H9 (cell line): ENCODE measurements around the gene BTRC. TPM values are rescaled to one million over a fixed set of nuclear protein-coding genes. Genes with fewer than 3 reads are reported as not detected.

Source experiments
- DNase-seq: peaks from one replicate; pipeline ENCODE4 v3.0.0-alpha.2; 2017
- H2AFZ ChIP-seq: one replicate; pipeline ENCODE4 v1.6.1; 2013; ENCODE audit warnings: mild to moderate bottlenecking, low read length, control low read depth, moderate library complexity
- H2AK5ac ChIP-seq: 2 replicates; pipeline ENCODE4 v1.6.1; 2013; ENCODE audit warnings: low read length, control low read depth, mixed read lengths; ENCODE audit not compliant: insufficient read length
- H2BK120ac ChIP-seq: one replicate; pipeline ENCODE4 v1.6.1; 2013; ENCODE audit warnings: low read depth, mild to moderate bottlenecking, low read length, control low read depth, inconsistent platforms; ENCODE audit not compliant: poor library complexity, severe bottlenecking
- H2BK12ac ChIP-seq: 2 replicates; pipeline ENCODE4 v1.6.1; 2013; ENCODE audit warnings: low read length, control low read depth, mixed read lengths, low read depth; ENCODE audit not compliant: insufficient read length
- H2BK15ac ChIP-seq: 2 replicates; pipeline ENCODE4 v1.6.1; 2013; ENCODE audit warnings: low read depth, low read length, control low read depth
- H2BK20ac ChIP-seq: one replicate; pipeline ENCODE4 v1.6.1; 2013; ENCODE audit warnings: low read depth, mild to moderate bottlenecking, low read length, control low read depth, inconsistent platforms; ENCODE audit not compliant: poor library complexity, severe bottlenecking
- H2BK5ac ChIP-seq: 2 replicates; pipeline ENCODE4 v1.6.1; 2013; ENCODE audit warnings: low read length, control low read depth, mixed read lengths; ENCODE audit not compliant: insufficient read length
- H3K14ac ChIP-seq: 2 replicates; pipeline ENCODE4 v1.6.1; 2013; ENCODE audit warnings: low read length, control low read depth; ENCODE audit not compliant: insufficient read depth
- H3K18ac ChIP-seq: 2 replicates; pipeline ENCODE4 v1.6.1; 2013; ENCODE audit warnings: low read depth, mild to moderate bottlenecking, mixed read lengths, low read length, control low read depth; ENCODE audit not compliant: insufficient read length
- H3K23ac ChIP-seq: 2 replicates; pipeline ENCODE4 v1.6.1; 2013; ENCODE audit warnings: low read length, control low read depth, mixed read lengths, low read depth; ENCODE audit not compliant: insufficient read length
- H3K23me2 ChIP-seq: 2 replicates; pipeline ENCODE4 v1.6.1; 2013; ENCODE audit warnings: low read depth, mild to moderate bottlenecking, mixed read lengths, low read length, control low read depth; ENCODE audit not compliant: insufficient read length, poor library complexity, severe bottlenecking
- H3K27ac ChIP-seq: 2 replicates; pipeline ENCODE4 v1.5.1; 2013; ENCODE audit warnings: low read length, control low read depth, mixed read lengths, low read depth; ENCODE audit not compliant: insufficient read length
- H3K27me3 ChIP-seq: 2 replicates; pipeline ENCODE4 v1.6.1; 2013; ENCODE audit warnings: low read length, control low read depth, inconsistent platforms; ENCODE audit not compliant: insufficient read depth
- H3K4ac ChIP-seq: 2 replicates; pipeline ENCODE4 v1.6.1; 2013; ENCODE audit warnings: low read depth, mild to moderate bottlenecking, control low read depth, inconsistent platforms, low read length, moderate library complexity
- H3K4me1 ChIP-seq: 2 replicates; pipeline ENCODE4 v1.6.1; 2013; ENCODE audit warnings: low read length, control low read depth, inconsistent platforms; ENCODE audit not compliant: insufficient read depth
- H3K4me2 ChIP-seq: 2 replicates; pipeline ENCODE4 v1.6.1; 2013; ENCODE audit warnings: low read length, control low read depth, mixed read lengths; ENCODE audit not compliant: insufficient read length, insufficient read depth
- H3K56ac ChIP-seq: 2 replicates; pipeline ENCODE4 v1.6.1; 2013; ENCODE audit warnings: low read depth, mild to moderate bottlenecking, mixed read lengths, low read length, control low read depth; ENCODE audit not compliant: insufficient read length
- H3K79me1 ChIP-seq: 2 replicates; pipeline ENCODE4 v1.6.1; 2013; ENCODE audit warnings: low read depth, mild to moderate bottlenecking, moderate library complexity, low read length, control low read depth, inconsistent platforms; ENCODE audit not compliant: insufficient read depth, poor library complexity, severe bottlenecking
- H3K79me2 ChIP-seq: 2 replicates; pipeline ENCODE4 v1.6.1; 2013; ENCODE audit warnings: low read length, control low read depth, inconsistent platforms; ENCODE audit not compliant: insufficient read depth
- H3K9ac ChIP-seq: 2 replicates; pipeline ENCODE4 v1.6.1; 2013; ENCODE audit warnings: low read length, control low read depth, mixed read lengths; ENCODE audit not compliant: insufficient read length; ENCODE audit errors: extremely low read depth
- H3K9me3 ChIP-seq: one replicate; pipeline ENCODE4 v1.6.1; 2013; ENCODE audit warnings: low read depth, low read length, inconsistent platforms; ENCODE audit not compliant: control insufficient read depth
- H3T11ph ChIP-seq: one replicate; pipeline ENCODE4 v1.6.1; 2013; ENCODE audit warnings: mild to moderate bottlenecking, low read length, control low read depth, inconsistent platforms
- H4K20me1 ChIP-seq: one replicate; pipeline ENCODE4 v1.6.1; 2013; ENCODE audit not compliant: control insufficient read depth, insufficient read length, insufficient read depth
- H4K5ac ChIP-seq: 2 replicates; pipeline ENCODE4 v1.6.1; 2013; ENCODE audit warnings: low read depth, mild to moderate bottlenecking, mixed read lengths, low read length, control low read depth; ENCODE audit not compliant: insufficient read length
- H4K8ac ChIP-seq: replicated peaks from 2 replicates; pipeline ENCODE4 v1.6.1; 2013; ENCODE audit warnings: low read length, control low read depth, mixed read lengths, low read depth; ENCODE audit not compliant: insufficient read length
- H4K91ac ChIP-seq: 2 replicates; pipeline ENCODE4 v1.6.1; 2013; ENCODE audit warnings: low read depth, mild to moderate bottlenecking, moderate library complexity, mixed read lengths, low read length, control low read depth; ENCODE audit not compliant: insufficient read length
- H3K27ac Mint-ChIP-seq, 3 experiments: 2 replicates in 2 of 3; 3 replicates in 1 of 3; pipeline ENCODE4 v1.8.0; 2020 to 2021; ENCODE audit warnings: mixed read lengths in 3 of 3, mild to moderate bottlenecking in 1 of 3, moderate library complexity in 1 of 3
- H3K27me3 Mint-ChIP-seq: 2 replicates; pipeline ENCODE4 v1.8.0; 2021; ENCODE audit warnings: low read depth, mild to moderate bottlenecking, moderate library complexity, mixed read lengths
- H3K36me3 Mint-ChIP-seq, 3 experiments: 2 replicates in 2 of 3; 3 replicates in 1 of 3; pipeline ENCODE4 v1.8.0; 2020 to 2021; ENCODE audit warnings: low read depth in 3 of 3, mixed read lengths in 3 of 3; ENCODE audit not compliant: insufficient read depth in 1 of 3
- H3K4me1 Mint-ChIP-seq, 2 experiments: 2 replicates each; pipeline ENCODE4 v1.8.0; 2020; ENCODE audit warnings: mixed read lengths in 2 of 2
- H3K4me3 Mint-ChIP-seq, 2 experiments: 2 replicates in 1 of 2; 3 replicates in 1 of 2; pipeline ENCODE4 v1.8.0; 2020 to 2021; ENCODE audit warnings: mild to moderate bottlenecking in 2 of 2, mixed read lengths in 2 of 2, moderate library complexity in 1 of 2
- H3K9me3 Mint-ChIP-seq, 2 experiments: 2 replicates in 1 of 2; 3 replicates in 1 of 2; pipeline ENCODE4 v1.8.0; 2020; ENCODE audit warnings: mild to moderate bottlenecking in 2 of 2, mixed read lengths in 2 of 2, moderate library complexity in 1 of 2
- WGBS: extraction: QIAGEN DNeasy Blood & Tissue Kit; methylation state at CpG from one replicate; pipeline ENCODE4 v1.1.7; 2013; ENCODE audit warnings: missing lambda C conversion rate, low lambda C conversion rate, mixed read lengths; ENCODE audit not compliant: insufficient read length; ENCODE audit errors: extremely low coverage; 5-methylcytosine and 5-hydroxymethylcytosine counted together
- total RNA-seq: library from RNA; stranded (reverse); gene quantifications from 2 replicates; pipeline ENCODE4 v1.2.1, GENCODE V29; 2021
- TF ChIP-seq, protein P1 (sequence below): fragments of 200-600 bp; sonication (generic); conservative IDR thresholded peaks from 3 replicates; pipeline ENCODE4 v1.8.0; 2021; ENCODE audit warnings: antibody characterized with exemption, mild to moderate bottlenecking

Gene BTRC
- total RNA-seq, 1 experiment from 2014 or later = 24.2 TPM

DNA sequence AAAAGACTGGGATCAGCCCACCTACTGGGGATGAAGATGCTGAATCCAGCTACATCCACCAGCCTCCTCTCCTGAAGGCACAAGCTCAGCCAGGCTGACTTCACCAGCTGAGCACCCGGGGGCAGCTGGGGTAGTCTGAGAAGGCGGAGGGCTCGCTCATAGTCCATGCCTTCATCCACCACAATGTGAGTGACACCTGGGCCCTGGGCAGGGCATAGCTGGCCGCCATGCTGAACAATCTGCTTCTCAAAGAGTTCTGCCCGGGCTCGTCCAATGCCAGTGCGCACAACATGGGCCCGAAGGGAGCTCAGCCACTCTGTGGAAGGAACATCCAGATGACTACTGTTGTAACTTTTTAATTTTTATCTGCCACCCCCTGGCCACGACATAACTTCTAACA lies 231.9 kb downstream of the BTRC start:
- Histone ChIP-seq H4K5ac (no peak overlapping the region), H3K27me3 (no peaks in the 10 kb centered on the region), H4K20me1 (no peaks in the 10 kb centered on the region), H2BK20ac (no peak overlapping the region), H2AK5ac (no peak overlapping the region), H3K4ac (no peak overlapping the region), H3K23ac (no peak overlapping the region), H3K79me2 (no peaks in the 10 kb centered on the region; the same call in 1 of the 2 replicates), H3K18ac (no peak overlapping the region), H2BK120ac (no peak overlapping the region), H3K27ac (no peak overlapping the region), H4K91ac (no peak overlapping the region), H3K56ac (no peak overlapping the region), H3K14ac (no peak overlapping the region), H3K9ac (no peak overlapping the region), H3T11ph (no peak overlapping the region), H3K4me2 (no peak overlapping the region), H2BK5ac (no peak overlapping the region), H3K23me2 (peaks cover 12% of the 10 kb centered on the region), H2BK12ac (no peak overlapping the region), H2AFZ (no peak overlapping the region), H3K4me1 (peaks cover 5% of the 10 kb centered on the region), H3K9me3 (no peaks in the 10 kb centered on the region), H2BK15ac (no peak overlapping the region), H4K8ac (no peak overlapping the region), H3K79me1 (no peaks in the 10 kb centered on the region)
- Mint-ChIP-seq H3K4me3 (peak overlapping the region; percentile 19 to 22; a peak in 3 of 5 replicates), H3K4me1 (peaks cover 32 to 37% of the 10 kb centered on the region in 2 experiments), H3K27ac (no peak overlapping the region), H3K9me3 (no peaks in the 10 kb centered on the region), H3K27me3 (peaks cover 2% of the 10 kb centered on the region; the same call in 1 of the 2 replicates), H3K36me3 (peaks cover 16 to 47% (median 32%) of the 10 kb centered on the region in 3 experiments)
- DNase-seq = no peak
- TF ChIP-seq, protein P1, sequence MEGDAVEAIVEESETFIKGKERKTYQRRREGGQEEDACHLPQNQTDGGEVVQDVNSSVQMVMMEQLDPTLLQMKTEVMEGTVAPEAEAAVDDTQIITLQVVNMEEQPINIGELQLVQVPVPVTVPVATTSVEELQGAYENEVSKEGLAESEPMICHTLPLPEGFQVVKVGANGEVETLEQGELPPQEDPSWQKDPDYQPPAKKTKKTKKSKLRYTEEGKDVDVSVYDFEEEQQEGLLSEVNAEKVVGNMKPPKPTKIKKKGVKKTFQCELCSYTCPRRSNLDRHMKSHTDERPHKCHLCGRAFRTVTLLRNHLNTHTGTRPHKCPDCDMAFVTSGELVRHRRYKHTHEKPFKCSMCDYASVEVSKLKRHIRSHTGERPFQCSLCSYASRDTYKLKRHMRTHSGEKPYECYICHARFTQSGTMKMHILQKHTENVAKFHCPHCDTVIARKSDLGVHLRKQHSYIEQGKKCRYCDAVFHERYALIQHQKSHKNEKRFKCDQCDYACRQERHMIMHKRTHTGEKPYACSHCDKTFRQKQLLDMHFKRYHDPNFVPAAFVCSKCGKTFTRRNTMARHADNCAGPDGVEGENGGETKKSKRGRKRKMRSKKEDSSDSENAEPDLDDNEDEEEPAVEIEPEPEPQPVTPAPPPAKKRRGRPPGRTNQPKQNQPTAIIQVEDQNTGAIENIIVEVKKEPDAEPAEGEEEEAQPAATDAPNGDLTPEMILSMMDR = no peak
- WGBS = no CpG with 5 or more reads among the region's 9 CpGs
